ENCODE measurements around the gene PPFIA4.

PPFIA4 gene

DNA sequence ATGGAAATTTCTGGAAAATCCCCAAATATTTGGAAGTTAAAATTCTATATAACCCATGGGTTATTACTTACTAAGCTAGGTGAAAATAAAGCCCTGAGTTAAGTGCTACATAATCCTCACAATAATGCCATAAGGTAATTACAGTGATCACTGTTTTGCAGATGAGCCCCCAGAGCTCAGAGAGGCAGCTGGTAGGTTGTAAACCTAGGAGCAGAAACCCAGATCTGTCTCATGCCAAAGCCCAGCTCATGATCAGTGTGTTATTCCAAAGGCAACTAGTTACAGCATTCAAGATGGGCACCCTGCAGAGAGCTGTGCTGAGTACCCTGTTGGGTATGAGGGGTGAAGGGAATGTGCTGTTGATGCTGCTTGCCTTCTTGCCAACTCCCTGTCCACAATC, 70.3 kb downstream of the PPFIA4 start:
- Histone ChIP-seq H3K9ac (no peak overlapping the region), H3K4me1 (ENCODE audit: low read depth, poor library complexity, severe bottlenecking) (no peaks in the 10 kb centered on the region), H4K20me1 (ENCODE audit: insufficient read depth) (no peaks in the 10 kb centered on the region)

DNA sequence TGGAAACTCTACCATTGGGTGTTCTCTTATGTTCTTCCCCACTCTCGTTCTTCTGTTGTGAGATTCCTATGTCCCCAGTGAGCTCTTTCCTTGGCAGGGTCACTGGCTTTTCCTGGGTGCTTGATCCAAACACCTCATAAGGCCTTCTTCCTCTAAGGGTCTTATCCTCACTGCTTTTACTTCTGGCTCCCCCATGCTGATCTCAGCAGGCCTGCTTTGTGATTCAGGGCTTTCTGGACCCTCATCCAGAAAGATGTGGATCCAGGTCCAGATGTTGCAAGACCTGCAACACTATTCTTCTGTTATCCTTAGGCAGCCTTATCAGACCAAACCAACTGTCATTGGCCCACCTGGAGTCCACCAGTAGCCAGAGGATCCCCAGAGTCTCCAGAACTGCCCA, 70.7 kb downstream of the PPFIA4 start:
- Histone ChIP-seq H3K36me3 (ENCODE audit: insufficient read depth) (no peaks in the 10 kb centered on the region), H3K9ac (no peak overlapping the region), H4K20me1 (ENCODE audit: insufficient read depth) (no peaks in the 10 kb centered on the region), H3K27me3 (ENCODE audit: insufficient read depth, low read depth) (no peaks in the 10 kb centered on the region; the same call in 1 of the 2 replicates), H3K27ac (no peak overlapping the region), H2AFZ (ENCODE audit: low read depth) (no peak overlapping the region), H3K4me1 (ENCODE audit: low read depth, poor library complexity, severe bottlenecking) (no peaks in the 10 kb centered on the region), H3K4me2 (no peak overlapping the region), H3K79me2 (ENCODE audit: insufficient read depth, low read depth) (no peaks in the 10 kb centered on the region), H3K4me3 (IDR thresholded peaks at IDR 0.05; ENCODE audit: insufficient read depth, low read depth, low read length) (no peak overlapping the region)
- TF ChIP-seq, protein P1, sequence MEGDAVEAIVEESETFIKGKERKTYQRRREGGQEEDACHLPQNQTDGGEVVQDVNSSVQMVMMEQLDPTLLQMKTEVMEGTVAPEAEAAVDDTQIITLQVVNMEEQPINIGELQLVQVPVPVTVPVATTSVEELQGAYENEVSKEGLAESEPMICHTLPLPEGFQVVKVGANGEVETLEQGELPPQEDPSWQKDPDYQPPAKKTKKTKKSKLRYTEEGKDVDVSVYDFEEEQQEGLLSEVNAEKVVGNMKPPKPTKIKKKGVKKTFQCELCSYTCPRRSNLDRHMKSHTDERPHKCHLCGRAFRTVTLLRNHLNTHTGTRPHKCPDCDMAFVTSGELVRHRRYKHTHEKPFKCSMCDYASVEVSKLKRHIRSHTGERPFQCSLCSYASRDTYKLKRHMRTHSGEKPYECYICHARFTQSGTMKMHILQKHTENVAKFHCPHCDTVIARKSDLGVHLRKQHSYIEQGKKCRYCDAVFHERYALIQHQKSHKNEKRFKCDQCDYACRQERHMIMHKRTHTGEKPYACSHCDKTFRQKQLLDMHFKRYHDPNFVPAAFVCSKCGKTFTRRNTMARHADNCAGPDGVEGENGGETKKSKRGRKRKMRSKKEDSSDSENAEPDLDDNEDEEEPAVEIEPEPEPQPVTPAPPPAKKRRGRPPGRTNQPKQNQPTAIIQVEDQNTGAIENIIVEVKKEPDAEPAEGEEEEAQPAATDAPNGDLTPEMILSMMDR (conservative IDR thresholded peaks at IDR 0.05; ENCODE audit: low read depth, low read length) = no peak

More for the DNA sequence above, 70.3 kb downstream of the PPFIA4 start:
- Histone ChIP-seq H2AFZ (ENCODE audit: low read depth) (no peak overlapping the region), H3K36me3 (ENCODE audit: insufficient read depth) (no peaks in the 10 kb centered on the region), H3K79me2 (ENCODE audit: insufficient read depth, low read depth) (no peaks in the 10 kb centered on the region), H3K27me3 (ENCODE audit: insufficient read depth, low read depth) (no peaks in the 10 kb centered on the region; the same call in 1 of the 2 replicates), H3K4me3 (IDR thresholded peaks at IDR 0.05; ENCODE audit: insufficient read depth, low read depth, low read length) (no peak overlapping the region), H3K4me2 (no peak overlapping the region), H3K27ac (no peak overlapping the region)
- TF ChIP-seq, protein P1 (conservative IDR thresholded peaks at IDR 0.05; ENCODE audit: low read depth, low read length) = no peak

DNA sequence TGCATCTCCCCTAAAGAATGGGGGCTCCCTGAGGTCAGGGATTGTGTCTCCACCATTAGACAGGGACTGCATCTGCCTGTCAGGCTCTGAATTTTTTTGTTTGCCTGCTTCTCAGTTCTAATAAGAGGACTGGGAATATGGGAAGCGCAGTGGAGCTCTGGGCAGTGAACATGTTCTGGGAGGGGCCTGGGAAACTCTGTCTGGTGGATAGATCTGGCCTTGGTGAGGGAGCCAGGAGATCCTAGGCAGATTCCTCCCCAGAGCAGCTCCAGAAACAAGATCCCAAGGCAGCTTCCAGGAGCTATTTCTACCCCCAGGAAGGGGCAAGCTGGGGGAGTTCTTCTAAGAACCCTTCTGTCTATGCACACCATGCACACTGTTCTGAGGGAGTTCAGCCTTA, 72.2 kb downstream of the PPFIA4 start:
- H3K79me2 ChIP-seq (ENCODE audit: insufficient read depth, low read depth) = no peaks in the 10 kb centered on the region
- no peak overlapping the region for H3K4me3 ChIP-seq (IDR thresholded peaks at IDR 0.05; ENCODE audit: insufficient read depth, low read depth, low read length)
- TF ChIP-seq, protein P1 (conservative IDR thresholded peaks at IDR 0.05; ENCODE audit: low read depth, low read length) = no peak
- no peaks in the 10 kb centered on the region for H3K4me1 ChIP-seq (ENCODE audit: low read depth, poor library complexity, severe bottlenecking)
- no peak overlapping the region for H2AFZ ChIP-seq (ENCODE audit: low read depth)
- H3K4me2 ChIP-seq = no peak overlapping the region
- no peaks in the 10 kb centered on the region for H3K36me3 ChIP-seq (ENCODE audit: insufficient read depth)
- no peak overlapping the region for H3K27ac ChIP-seq
- H4K20me1 ChIP-seq (ENCODE audit: insufficient read depth) = no peaks in the 10 kb centered on the region
- no peaks in the 10 kb centered on the region for H3K27me3 ChIP-seq (ENCODE audit: insufficient read depth, low read depth)
- H3K9ac ChIP-seq = no peak overlapping the region

DNA sequence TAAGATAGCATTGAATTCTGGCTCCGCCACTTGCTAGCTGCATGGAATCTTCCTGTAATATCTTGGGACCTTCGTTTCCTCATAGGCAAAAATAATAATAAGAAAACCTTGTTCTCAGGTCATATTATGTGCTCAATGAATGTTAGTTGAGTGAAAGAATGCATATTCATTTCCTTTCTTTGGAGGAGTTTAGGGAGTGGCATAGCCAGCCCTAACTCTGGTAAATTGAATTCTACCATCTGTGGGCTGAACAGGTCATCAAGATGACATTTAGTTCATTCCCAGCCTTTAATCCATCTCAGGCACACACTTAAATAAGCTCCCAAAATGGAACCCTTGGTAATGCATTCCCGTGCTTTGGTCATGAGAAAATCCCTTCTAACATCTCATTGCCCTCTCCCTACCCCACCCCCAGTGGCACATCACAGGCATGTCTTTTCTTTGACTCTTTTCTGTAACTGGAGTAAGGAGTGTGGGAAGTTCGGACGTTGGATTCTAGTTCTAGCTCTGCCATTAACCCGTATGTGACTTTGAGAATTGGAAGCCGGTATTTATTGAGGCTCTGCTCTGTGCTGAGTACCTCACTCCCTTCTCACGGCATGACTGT, 72.7 kb downstream of the PPFIA4 start:
- no peaks in the 10 kb centered on the region for H3K36me3 ChIP-seq (ENCODE audit: insufficient read depth)
- no peak overlapping the region for H3K27ac ChIP-seq
- H3K4me2 ChIP-seq = no peak overlapping the region
- no peak overlapping the region for H2AFZ ChIP-seq (ENCODE audit: low read depth)
- no peak overlapping the region for H3K9ac ChIP-seq
- no peak overlapping the region for H3K4me3 ChIP-seq (IDR thresholded peaks at IDR 0.05; ENCODE audit: insufficient read depth, low read depth, low read length)
- H3K79me2 ChIP-seq (ENCODE audit: insufficient read depth, low read depth) = no peaks in the 10 kb centered on the region
- TF ChIP-seq, protein P1 (conservative IDR thresholded peaks at IDR 0.05; ENCODE audit: low read depth, low read length) = no peak
- H3K27me3 ChIP-seq (ENCODE audit: insufficient read depth, low read depth) = no peaks in the 10 kb centered on the region
- no peaks in the 10 kb centered on the region for H3K4me1 ChIP-seq (ENCODE audit: low read depth, poor library complexity, severe bottlenecking)
- no peaks in the 10 kb centered on the region for H4K20me1 ChIP-seq (ENCODE audit: insufficient read depth)

Data from KMS-11 (cell line).